ENCODE results near the gene TRIM65. TPM values are rescaled to one million over a fixed set of nuclear protein-coding genes. Genes with fewer than 3 reads are reported as not detected.

The TRIM65 gene
- total and polyA plus RNA-seq, 2 experiments from 2014 or later, result 13.8 to 54.0 TPM

GRCh38 chr17:75874323-75875181 is 22.2 kb downstream of the TRIM65 start:
- no peak overlapping the region for H3K27ac Mint-ChIP-seq
- H4K20me1 ChIP-seq (replicated peaks; ENCODE audit: insufficient read depth), result no peaks in the 10 kb centered on the region
- no peaks in the 10 kb centered on the region; the same call in 2 of the 3 replicates for H3K36me3 Mint-ChIP-seq (ENCODE audit: low read depth)
- DNase-seq (ENCODE audit: low spot score), result no peak
- H3K4me2 ChIP-seq, result no peak overlapping the region
- H3K4me1 Mint-ChIP-seq, result peaks cover 23% of the 10 kb centered on the region
- peaks cover 35% of the 10 kb centered on the region for H3K27me3 ChIP-seq (ENCODE audit: insufficient read depth)
- H3K4me1 ChIP-seq (ENCODE audit: insufficient read depth), result peaks cover 16% of the 10 kb centered on the region; the same call in 1 of the 2 replicates
- H3K4me3 ChIP-seq, result no peak overlapping the region
- H3K27me3 Mint-ChIP-seq (ENCODE audit: insufficient read depth, low read depth, poor library complexity), result peaks cover 38% of the 10 kb centered on the region
- H2AFZ ChIP-seq, result no peak overlapping the region
- no peak for ATAC-seq
- no peak for TF ChIP-seq NANOG (IDR thresholded peaks at IDR 0.05; ENCODE audit: borderline replicate concordance)
- TF ChIP-seq STAT1 (IDR thresholded peaks at IDR 0.05; ENCODE audit: unreplicated experiment), result no peak
- TF ChIP-seq ZNF462 (CRISPR knock-in tag; IDR thresholded peaks at IDR 0.05), result no peak
- TF ChIP-seq POLR2AphosphoS5 (IDR thresholded peaks at IDR 0.05; ENCODE audit: low read depth), result no peak
- TF ChIP-seq EZH2 (IDR thresholded peaks at IDR 0.05; ENCODE audit: low read depth, unreplicated experiment), result no peak
- no peak for TF ChIP-seq ETS1 (IDR thresholded peaks at IDR 0.05)
- no peak for TF ChIP-seq JUNB (IDR thresholded peaks at IDR 0.05; ENCODE audit: unreplicated experiment)
- no peak for TF ChIP-seq EZH2phosphoT487 (IDR thresholded peaks at IDR 0.05; ENCODE audit: unreplicated experiment)
- no peak for TF ChIP-seq CREB1 (CRISPR knock-in tag; IDR thresholded peaks at IDR 0.05; ENCODE audit: low read depth)
- no peak for TF ChIP-seq ZNF331 (CRISPR knock-in tag; IDR thresholded peaks at IDR 0.05; ENCODE audit: low read depth)
- no peak for TF ChIP-seq CTCF (conservative IDR thresholded peaks at IDR 0.05; ENCODE audit: low read depth in 2 of 2)
- TF ChIP-seq ZNF114 (CRISPR knock-in tag; IDR thresholded peaks at IDR 0.05), result no peak
- no peaks in the 10 kb centered on the region for H3K79me2 ChIP-seq (replicated peaks; ENCODE audit: insufficient read depth)
- H3K36me3 ChIP-seq (ENCODE audit: insufficient read depth), result no peaks in the 10 kb centered on the region
- H3K27ac ChIP-seq (ENCODE audit: low read depth), result no peak overlapping the region
- no peaks in the 10 kb centered on the region for H3K9me2 ChIP-seq (ENCODE audit: insufficient read depth)
- peaks cover 24% of the 10 kb centered on the region for H3F3A ChIP-seq (replicated peaks; ENCODE audit: low read depth)
- H3K9me3 Mint-ChIP-seq, result no peaks in the 10 kb centered on the region
- H3K4me3 Mint-ChIP-seq, result no peak overlapping the region
